ENCODE results near the gene TRAF3IP3.

TRAF3IP3 gene

DNA sequence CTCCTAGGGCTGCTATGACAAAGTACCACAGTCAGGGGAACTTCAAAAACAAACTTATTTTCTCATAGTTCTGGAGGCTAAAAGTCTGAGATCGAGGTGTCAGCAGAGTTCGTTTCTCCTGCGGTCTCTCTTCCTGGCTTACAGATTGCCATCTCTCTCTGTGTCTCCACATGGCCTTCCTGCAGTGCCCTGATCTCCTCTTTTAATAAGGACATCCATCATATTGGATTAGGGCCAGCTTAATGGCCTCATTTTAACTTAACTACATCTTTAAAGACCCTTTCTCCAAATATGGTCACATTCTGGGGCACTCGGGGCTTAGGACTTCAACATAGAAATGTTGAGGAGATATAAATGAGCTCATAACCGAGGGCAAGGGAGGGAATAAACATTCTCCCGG lies 16.3 kb downstream of the TRAF3IP3 start:
- TF ChIP-seq, protein P1, sequence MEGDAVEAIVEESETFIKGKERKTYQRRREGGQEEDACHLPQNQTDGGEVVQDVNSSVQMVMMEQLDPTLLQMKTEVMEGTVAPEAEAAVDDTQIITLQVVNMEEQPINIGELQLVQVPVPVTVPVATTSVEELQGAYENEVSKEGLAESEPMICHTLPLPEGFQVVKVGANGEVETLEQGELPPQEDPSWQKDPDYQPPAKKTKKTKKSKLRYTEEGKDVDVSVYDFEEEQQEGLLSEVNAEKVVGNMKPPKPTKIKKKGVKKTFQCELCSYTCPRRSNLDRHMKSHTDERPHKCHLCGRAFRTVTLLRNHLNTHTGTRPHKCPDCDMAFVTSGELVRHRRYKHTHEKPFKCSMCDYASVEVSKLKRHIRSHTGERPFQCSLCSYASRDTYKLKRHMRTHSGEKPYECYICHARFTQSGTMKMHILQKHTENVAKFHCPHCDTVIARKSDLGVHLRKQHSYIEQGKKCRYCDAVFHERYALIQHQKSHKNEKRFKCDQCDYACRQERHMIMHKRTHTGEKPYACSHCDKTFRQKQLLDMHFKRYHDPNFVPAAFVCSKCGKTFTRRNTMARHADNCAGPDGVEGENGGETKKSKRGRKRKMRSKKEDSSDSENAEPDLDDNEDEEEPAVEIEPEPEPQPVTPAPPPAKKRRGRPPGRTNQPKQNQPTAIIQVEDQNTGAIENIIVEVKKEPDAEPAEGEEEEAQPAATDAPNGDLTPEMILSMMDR (IDR thresholded peaks at IDR 0.05; ENCODE audit: borderline replicate concordance, insufficient read depth, low read depth, low read length) = no peak

DNA sequence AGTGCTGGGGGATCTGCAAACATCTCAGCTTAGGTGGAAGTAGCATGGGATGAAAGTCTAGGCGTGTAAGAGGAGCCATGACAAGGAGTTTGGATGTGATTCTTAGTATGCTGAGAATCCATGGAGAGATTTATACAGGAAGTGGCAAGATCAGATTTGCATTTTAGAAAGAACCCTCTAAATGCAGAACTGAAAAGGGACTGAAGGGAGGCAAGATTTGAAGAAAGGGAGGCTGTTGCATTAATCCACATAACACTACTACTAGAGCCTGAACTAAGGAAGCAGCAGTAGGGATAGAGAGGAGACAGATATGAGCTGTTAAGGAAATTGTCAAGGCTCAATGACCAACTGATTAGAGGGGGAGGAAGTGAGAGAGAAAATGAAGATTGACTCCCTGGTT lies 18.7 kb downstream of the TRAF3IP3 start:
- no peak overlapping the region for H3K4me3 ChIP-seq (ENCODE audit: low read depth, low read length)

More for the DNA sequence above, 16.3 kb downstream of the TRAF3IP3 start:
- no peak overlapping the region for H3K4me3 ChIP-seq (ENCODE audit: low read depth, low read length)

GRCh38 chr1:209775678-209776077 lies 19.8 kb downstream of the TRAF3IP3 start:
- no peak overlapping the region for H3K4me3 ChIP-seq (ENCODE audit: low read depth, low read length)
- TF ChIP-seq, protein P1 (IDR thresholded peaks at IDR 0.05; ENCODE audit: borderline replicate concordance, insufficient read depth, low read depth, low read length) = no peak

More for the DNA sequence above, 18.7 kb downstream of the TRAF3IP3 start:
- TF ChIP-seq, protein P1 (IDR thresholded peaks at IDR 0.05; ENCODE audit: borderline replicate concordance, insufficient read depth, low read depth, low read length) = no peak

GRCh38 chr1:209777587-209777986 lies 21.7 kb downstream of the TRAF3IP3 start:
- no peak overlapping the region for H3K4me3 ChIP-seq (ENCODE audit: low read depth, low read length)
- TF ChIP-seq, protein P1 (IDR thresholded peaks at IDR 0.05; ENCODE audit: borderline replicate concordance, insufficient read depth, low read depth, low read length) = no peak

DNA sequence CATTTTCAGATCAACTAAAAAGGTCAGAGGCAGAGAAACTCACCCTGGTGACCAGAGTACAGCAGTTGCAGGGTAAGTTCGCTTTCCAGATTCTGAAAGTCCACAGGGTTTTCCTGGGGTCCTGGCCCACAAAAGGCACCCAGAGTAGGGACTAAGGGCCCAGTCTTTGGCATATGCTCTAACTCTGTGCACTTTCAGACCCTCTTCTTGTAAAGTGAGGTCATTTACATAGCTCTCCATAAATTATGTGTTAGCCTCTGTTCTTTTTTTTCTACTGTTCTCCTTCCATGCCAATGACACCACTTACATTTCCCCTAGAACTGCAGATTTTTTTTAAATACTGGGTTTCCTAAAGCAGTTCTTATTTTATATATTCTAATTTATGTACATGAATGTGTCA lies 22.2 kb downstream of the TRAF3IP3 start:
- TF ChIP-seq, protein P1 (IDR thresholded peaks at IDR 0.05; ENCODE audit: borderline replicate concordance, insufficient read depth, low read depth, low read length) = no peak
- no peak overlapping the region for H3K4me3 ChIP-seq (ENCODE audit: low read depth, low read length)

- H3K4me3 ChIP-seq (ENCODE audit: low read depth, low read length) = no peak overlapping the region
- TF ChIP-seq, protein P1 (IDR thresholded peaks at IDR 0.05; ENCODE audit: borderline replicate concordance, insufficient read depth, low read depth, low read length) = no peak
These were observed 24.4 kb downstream of the TRAF3IP3 start for GRCh38 chr1:209780268-209780667.

DNA sequence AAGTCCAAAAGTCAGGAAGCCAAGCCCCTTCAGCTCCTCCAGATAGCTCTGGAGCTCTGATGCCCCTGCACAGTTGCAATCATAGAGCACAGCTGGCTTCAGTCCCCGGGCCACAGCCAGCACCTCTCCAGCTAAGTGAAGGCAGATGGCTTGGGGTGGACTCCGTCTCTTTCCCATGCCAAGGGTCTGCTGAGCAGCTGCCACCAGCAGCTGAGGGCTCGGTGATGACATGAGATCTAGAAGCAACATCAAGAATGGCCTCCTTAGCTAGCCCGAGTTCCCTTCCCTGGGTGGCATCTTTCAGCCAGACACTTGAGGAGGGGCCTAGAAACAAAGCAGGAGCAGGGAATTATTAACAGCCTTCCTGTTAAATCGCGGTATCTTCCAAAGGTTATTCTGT lies 27.5 kb downstream of the TRAF3IP3 start:
- H3K4me3 ChIP-seq (ENCODE audit: low read depth, low read length) = peak overlapping the region; percentile 89
- TF ChIP-seq, protein P1 (IDR thresholded peaks at IDR 0.05; ENCODE audit: borderline replicate concordance, insufficient read depth, low read depth, low read length) = no peak
